Pons (tissue), 1 donor: ENCODE measurements around the gene B4GAT1.

ENCODE experiments used
- DNase-seq: peaks from one replicate; pipeline ENCODE4 v3.0.0-alpha.2; 2016; ENCODE audit warnings: low spot score

Gene B4GAT1

DNA sequence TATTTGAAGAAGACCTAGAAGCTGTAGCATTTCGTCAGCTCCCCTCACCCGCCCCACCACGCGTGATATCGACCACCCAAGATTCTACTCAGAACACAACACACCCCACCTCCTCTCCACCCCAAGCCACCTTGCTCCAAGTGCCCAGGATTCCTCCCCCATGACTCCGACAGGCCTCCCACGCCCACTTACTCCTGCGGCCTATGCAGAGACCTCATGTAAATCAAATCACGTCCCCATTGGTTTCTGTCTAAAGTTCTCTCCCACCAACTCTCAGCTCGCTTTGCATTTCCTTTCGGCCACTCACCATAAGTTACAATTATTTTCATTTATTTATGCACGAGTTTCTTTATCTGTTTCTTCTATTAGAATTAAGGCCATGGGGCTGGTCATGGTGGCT, 44.8 kb downstream of the B4GAT1 start:
- DNase-seq, result no peak

DNA sequence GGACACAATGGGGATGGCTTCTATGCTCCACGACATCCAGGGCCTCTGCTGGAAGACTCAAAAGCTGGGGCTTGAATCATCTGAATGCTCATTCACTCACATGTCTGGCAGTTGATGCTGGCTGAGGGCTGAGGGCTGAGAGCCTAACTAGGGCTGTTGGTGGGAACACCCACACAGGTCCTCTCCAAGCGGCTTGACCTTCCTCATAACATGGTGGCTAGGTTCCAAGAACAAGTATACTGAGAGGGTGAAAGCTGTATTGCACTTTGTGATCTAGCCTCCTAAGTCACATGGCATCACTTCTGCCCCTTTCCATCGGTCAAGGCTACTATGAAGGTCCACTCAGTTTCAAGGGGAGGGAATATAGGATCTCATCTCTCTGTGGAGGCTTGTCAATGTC, 48.2 kb downstream of the B4GAT1 start:
- no peak for DNase-seq

DNA sequence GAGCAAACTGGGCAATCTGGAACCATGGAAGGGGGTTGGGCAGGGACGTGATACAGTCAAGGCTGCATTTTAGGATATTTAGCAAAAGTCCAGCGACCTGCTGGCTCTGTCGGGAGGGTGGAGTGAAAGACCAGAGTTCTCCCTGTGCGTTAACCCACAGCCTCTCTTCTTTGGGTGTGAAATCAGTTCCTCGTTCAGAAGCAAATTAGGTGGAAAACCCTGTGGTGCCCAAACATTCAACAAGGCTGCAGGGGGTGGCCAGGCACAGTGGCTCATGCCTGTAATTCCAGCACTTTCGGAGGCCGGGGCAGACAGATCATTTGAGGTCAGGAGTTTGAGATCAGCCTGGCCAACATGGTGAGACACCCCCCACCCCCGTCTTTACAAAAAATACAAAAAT, 49.8 kb downstream of the B4GAT1 start:
- no peak for DNase-seq
